NCI-H1092 (cell line): Measurements from ENCODE around the gene SUMF1.

Source experiments
- DNase-seq: peaks from one replicate; lab custom pipeline; 2025; lab: John Stamatoyannopoulos, UW

Gene SUMF1

GRCh38 chr3:4385201-4385600 lies 81.9 kb downstream of the SUMF1 start:
- no peak for DNase-seq

- DNase-seq = no peak
Observed at GRCh38 chr3:4380013-4380412, 87.1 kb downstream of the SUMF1 start.

GRCh38 chr3:4376499-4376898 lies 90.6 kb downstream of the SUMF1 start:
- DNase-seq = no peak

- DNase-seq = no peak
Observed at GRCh38 chr3:4375911-4376310, 91.2 kb downstream of the SUMF1 start.

GRCh38 chr3:4373669-4374068 lies 93.4 kb downstream of the SUMF1 start:
- DNase-seq = no peak

- DNase-seq = no peak
Observed at GRCh38 chr3:4362523-4362922, 104.5 kb downstream of the SUMF1 start.

GRCh38 chr3:4360817-4361216 lies 106.3 kb downstream of the SUMF1 start:
- DNase-seq = no peak

GRCh38 chr3:4359805-4360502 lies 107.1 kb downstream of the SUMF1 start:
- no peak for DNase-seq

GRCh38 chr3:4358273-4358672 lies 108.8 kb downstream of the SUMF1 start:
- DNase-seq = no peak

GRCh38 chr3:4356546-4357410 lies 110.3 kb downstream of the SUMF1 start:
- no peak for DNase-seq

- DNase-seq = no peak
Observed at GRCh38 chr3:4356220-4356540, 110.9 kb downstream of the SUMF1 start.

GRCh38 chr3:4355401-4356219 lies 111.5 kb downstream of the SUMF1 start:
- DNase-seq = no peak

GRCh38 chr3:4351872-4352271 lies 115.2 kb downstream of the SUMF1 start:
- no peak for DNase-seq

GRCh38 chr3:4351164-4351855 lies 115.8 kb downstream of the SUMF1 start:
- DNase-seq = no peak

- peak; percentile 2 for DNase-seq
Observed at GRCh38 chr3:4350789-4351163, 116.3 kb downstream of the SUMF1 start.

GRCh38 chr3:4343258-4343657 lies 123.8 kb downstream of the SUMF1 start:
- no peak for DNase-seq

- no peak for DNase-seq
Observed at GRCh38 chr3:4341336-4341675, 125.8 kb downstream of the SUMF1 start.

GRCh38 chr3:4340411-4341335 lies 126.4 kb downstream of the SUMF1 start:
- no peak for DNase-seq

- no peak for DNase-seq
Observed at GRCh38 chr3:4340077-4340410, 127.0 kb downstream of the SUMF1 start.

- DNase-seq = no peak
Observed at GRCh38 chr3:4338751-4339150, 128.3 kb downstream of the SUMF1 start.

- no peak for DNase-seq
Observed at GRCh38 chr3:4336850-4337546, 130.1 kb downstream of the SUMF1 start.
